ENCODE data around the gene ACTR6. TPM values are rescaled to one million over a fixed set of nuclear protein-coding genes. Genes with fewer than 3 reads are reported as not detected.

Gene ACTR6
- total and polyA plus RNA-seq, 2 donors (not counting 3 experiments of a cell fraction or from before 2014, with no cell fraction given): 7.5 to 23.2 TPM

GRCh38 chr12:100247765-100248164, 47.1 kb downstream of the ACTR6 start:
- Histone ChIP-seq H3K4me1 (ENCODE audit: control insufficient read depth, extremely low read depth, insufficient read depth, low read length) (no peaks in the 10 kb centered on the region), H2AFZ (ENCODE audit: low read depth, low read length) (no peak overlapping the region), H3K27me3 (ENCODE audit: control insufficient read depth in 2 of 2, insufficient read depth in 2 of 2, low read length in 2 of 2) (no peaks in the 10 kb centered on the region), H3K36me3 (ENCODE audit: control insufficient read depth in 2 of 2, extremely low read depth in 1 of 2, insufficient read depth in 2 of 2, low read length in 2 of 2) (no peaks in the 10 kb centered on the region), H3K9ac (replicated peaks; ENCODE audit: extremely low read depth, insufficient read depth, low read length) (no peak overlapping the region), H3K9me1 (replicated peaks; ENCODE audit: control insufficient read depth, extremely low read depth, insufficient read depth, low read length) (no peaks in the 10 kb centered on the region), H3K4me2 (ENCODE audit: insufficient read depth, low read length) (no peak overlapping the region), H3K79me2 (ENCODE audit: control insufficient read depth, insufficient read depth, low read length) (no peaks in the 10 kb centered on the region), H4K20me1 (replicated peaks; ENCODE audit: control insufficient read depth, extremely low read depth, insufficient read depth, low read length) (no peaks in the 10 kb centered on the region), H3K4me3 (replicated peaks in 1 of 3; ENCODE audit: insufficient read depth in 1 of 3, low read depth in 1 of 3, low read length in 3 of 3) (no peak overlapping the region), H3K9me3 (replicated peaks; ENCODE audit: control insufficient read depth, insufficient read depth, low read length) (no peaks in the 10 kb centered on the region), H3K27ac (ENCODE audit: insufficient read depth, low read depth, low read length) (no peak overlapping the region)
- CTCF ChIA-PET: no interaction called here
- POLR2A ChIA-PET: no interaction called here
- BruUV-seq (replicated peaks): no TSS peak
- FAIRE-seq: no peak
- DNase-seq (ENCODE audit: low read depth, low spot score): no peak
- dilution Hi-C loops (cut with MboI; ENCODE audit: extremely low pct_ligation_motif_present, low sequenced_read_pairs) (no loop called here), intact Hi-C loops (cut with micrococcal nuclease) (no loop called here)
- TF ChIP-seq CTCF (IDR thresholded peaks at IDR 0.05; ENCODE audit: extremely low read depth in 1 of 2, insufficient read depth in 1 of 2, low read depth in 1 of 2, low read length in 2 of 2): no peak
- TF ChIP-seq MYC (IDR thresholded peaks at IDR 0.05; ENCODE audit: low read depth, low read length): no peak
- no peak for TF ChIP-seq POLR2AphosphoS5 (IDR thresholded peaks at IDR 0.05; ENCODE audit: insufficient read depth, low read depth, low read length)
- TF ChIP-seq POLR2A (IDR thresholded peaks at IDR 0.05; ENCODE audit: low read depth, low read length): no peak
- TF ChIP-seq GATA2 (IDR thresholded peaks at IDR 0.05; ENCODE audit: insufficient read depth, insufficient read length, low read depth, low read length): no peak
- no peak for TF ChIP-seq FOS (IDR thresholded peaks at IDR 0.05; ENCODE audit: borderline replicate concordance, insufficient read depth, low read length)
- no peak for TF ChIP-seq MAX (IDR thresholded peaks at IDR 0.05; ENCODE audit: insufficient read depth, insufficient read length)
- TF ChIP-seq JUN (IDR thresholded peaks at IDR 0.05; ENCODE audit: borderline replicate concordance, insufficient read depth, insufficient read length, low read depth): no peak
- TF ChIP-seq EZH2 (IDR thresholded peaks at IDR 0.05; ENCODE audit: borderline replicate concordance, low read depth, low read length, severe bottlenecking): no peak

Data from endothelial cell of umbilical vein (primary cell).